Activated naive CD4-positive, alpha-beta T cell treated with anti-CD3 and anti-CD28 coated beads for 36 hours (primary cell): ENCODE results near the gene PLA2G12A. TPM values are rescaled to one million over a fixed set of nuclear protein-coding genes. Genes with fewer than 3 reads are reported as not detected.

ENCODE experiments used
- CTCF ChIA-PET: fragments of 350-600 bp; sonication (Branson Sonifier 250); formaldehyde crosslinking; loops from one replicate; lab custom pipeline; 2021; ENCODE audit warnings: antibody characterized with exemption; lab: Charles Lee
- DNase-seq: peaks from one replicate; pipeline ENCODE4 v3.0.0-alpha.2; 2020
- H3K27ac Mint-ChIP-seq: one replicate; pipeline ENCODE4 v1.8.0; 2021; ENCODE audit warnings: mild to moderate bottlenecking, mixed read lengths
- H3K27me3 Mint-ChIP-seq: one replicate; pipeline ENCODE4 v1.8.0; 2021; ENCODE audit warnings: low read depth, mixed read lengths
- H3K36me3 Mint-ChIP-seq: one replicate; pipeline ENCODE4 v1.8.0; 2021; ENCODE audit warnings: low read depth, mixed read lengths
- H3K4me1 Mint-ChIP-seq: one replicate; pipeline ENCODE4 v1.8.0; 2021; ENCODE audit warnings: low read depth, mixed read lengths
- H3K4me3 Mint-ChIP-seq: one replicate; pipeline ENCODE4 v1.8.0; 2021; ENCODE audit warnings: mild to moderate bottlenecking, moderate library complexity, mixed read lengths
- H3K9me3 Mint-ChIP-seq: one replicate; pipeline ENCODE4 v1.8.0; 2021; ENCODE audit warnings: mixed read lengths
- intact Hi-C: fragments of 100-400 bp; cut with micrococcal nuclease; formaldehyde crosslinking; loops from one replicate; pipeline ENCODE4 v1.15.1; 2023
- total RNA-seq, 2 experiments: library from RNA; stranded (reverse); gene quantifications; one replicate each; pipeline ENCODE4 v1.2.3, GENCODE V29; 2021

The PLA2G12A gene
- total RNA-seq, 2 experiments from 2014 or later, result 22.8 to 24.3 TPM

- DNase-seq, result no peak
- H3K9me3 Mint-ChIP-seq, result no peaks in the 10 kb centered on the region
- peaks cover 11% of the 10 kb centered on the region for H3K4me1 Mint-ChIP-seq
- no peaks in the 10 kb centered on the region for H3K27me3 Mint-ChIP-seq
- CTCF ChIA-PET, result no interaction called here
- H3K36me3 Mint-ChIP-seq, result peaks cover 16% of the 10 kb centered on the region
- no peak overlapping the region for H3K27ac Mint-ChIP-seq
- H3K4me3 Mint-ChIP-seq, result no peak overlapping the region
- intact Hi-C loops, result no loop called here
Observed at GRCh38 chr4:109721033-109721432, 8.8 kb downstream of the PLA2G12A start.

- Mint-ChIP-seq H3K27me3 (no peaks in the 10 kb centered on the region), H3K4me3 (no peak overlapping the region), H3K36me3 (peaks cover 14% of the 10 kb centered on the region), H3K4me1 (peaks cover 8% of the 10 kb centered on the region), H3K27ac (no peak overlapping the region), H3K9me3 (no peaks in the 10 kb centered on the region)
- CTCF ChIA-PET, result no interaction called here
- DNase-seq, result no peak
- intact Hi-C loops, result no loop called here
Observed at GRCh38 chr4:109719604-109720003, 10.3 kb downstream of the PLA2G12A start.

GRCh38 chr4:109718759-109719158 is 11.1 kb downstream of the PLA2G12A start:
- peaks cover 8% of the 10 kb centered on the region for H3K4me1 Mint-ChIP-seq
- no peaks in the 10 kb centered on the region for H3K9me3 Mint-ChIP-seq
- intact Hi-C loops, result no loop called here
- DNase-seq, result no peak
- H3K36me3 Mint-ChIP-seq, result peaks cover 17% of the 10 kb centered on the region
- no peaks in the 10 kb centered on the region for H3K27me3 Mint-ChIP-seq
- H3K27ac Mint-ChIP-seq, result no peak overlapping the region
- CTCF ChIA-PET, result no interaction called here
- no peak overlapping the region for H3K4me3 Mint-ChIP-seq

GRCh38 chr4:109713500-109713899 is 16.4 kb downstream of the PLA2G12A start:
- no peaks in the 10 kb centered on the region for H3K4me1 Mint-ChIP-seq
- CTCF ChIA-PET, result interaction anchor here (0.6 kb wide), 1 partner anchor 21 kb away, joined by 3 read pairs; no protein-coding TSS in a partner anchor
- no peaks in the 10 kb centered on the region for H3K9me3 Mint-ChIP-seq
- H3K27ac Mint-ChIP-seq, result no peak overlapping the region
- no peaks in the 10 kb centered on the region for H3K27me3 Mint-ChIP-seq
- DNase-seq, result no peak
- H3K4me3 Mint-ChIP-seq, result no peak overlapping the region
- H3K36me3 Mint-ChIP-seq, result peaks cover 17% of the 10 kb centered on the region
- intact Hi-C loops, result no loop called here

GRCh38 chr4:109708990-109709389 is 20.9 kb downstream of the PLA2G12A start:
- peaks cover 4% of the 10 kb centered on the region for H3K36me3 Mint-ChIP-seq
- intact Hi-C loops, result loop anchor here (10.0 kb wide), 1 partner anchor 486 kb away; the partner anchor contains the start of gene ELOVL6
- CTCF ChIA-PET, result no interaction called here
- H3K4me1 Mint-ChIP-seq, result peaks cover 2% of the 10 kb centered on the region
- H3K9me3 Mint-ChIP-seq, result no peaks in the 10 kb centered on the region
- DNase-seq, result no peak
- no peak overlapping the region for H3K4me3 Mint-ChIP-seq
- no peak overlapping the region for H3K27ac Mint-ChIP-seq
- H3K27me3 Mint-ChIP-seq, result no peaks in the 10 kb centered on the region

GRCh38 chr4:109708435-109708834 is 21.4 kb downstream of the PLA2G12A start:
- peaks cover 4% of the 10 kb centered on the region for H3K36me3 Mint-ChIP-seq
- peaks cover 5% of the 10 kb centered on the region for H3K4me1 Mint-ChIP-seq
- CTCF ChIA-PET, result no interaction called here
- H3K27me3 Mint-ChIP-seq, result no peaks in the 10 kb centered on the region
- DNase-seq, result no peak
- H3K9me3 Mint-ChIP-seq, result no peaks in the 10 kb centered on the region
- no peak overlapping the region for H3K4me3 Mint-ChIP-seq
- H3K27ac Mint-ChIP-seq, result no peak overlapping the region
- intact Hi-C loops, result loop anchor here (10.0 kb wide), 1 partner anchor 486 kb away; the partner anchor contains the start of gene ELOVL6

GRCh38 chr4:109703664-109704361 is 26.1 kb downstream of the PLA2G12A start:
- intact Hi-C loops, result loop anchor here (1.0 to 10.0 kb wide), 7 partner anchors 25 to 491 kb away; partner anchors contain the start of genes ELOVL6, GAR1 and SEC24B
- peak overlapping the region; percentile 81 for H3K27ac Mint-ChIP-seq
- H3K27me3 Mint-ChIP-seq, result no peaks in the 10 kb centered on the region
- CTCF ChIA-PET, result interaction anchor here (0.5 to 2.9 kb wide), 11 partner anchors 9 to 270 kb away, joined by 3 to 11 read pairs (median 3); partner anchors contain the start of genes PLA2G12A and SEC24B
- no peaks in the 10 kb centered on the region for H3K36me3 Mint-ChIP-seq
- DNase-seq, result no peak
- H3K4me3 Mint-ChIP-seq, result peak overlapping the region; percentile 86
- peaks cover 27% of the 10 kb centered on the region for H3K4me1 Mint-ChIP-seq
- no peaks in the 10 kb centered on the region for H3K9me3 Mint-ChIP-seq

GRCh38 chr4:109702950-109703663 is 26.8 kb downstream of the PLA2G12A start, which contains the start of gene CASP6:
TSS of gene CASP6 (minus strand) at chr4:109703445. CDS start at chr4:109703395, 50 bp downstream.
- peak within 1 kb of the TSS; percentile 86 for H3K4me3 Mint-ChIP-seq
- intact Hi-C loops, result loop anchor here (1.0 to 10.0 kb wide), 9 partner anchors 26 to 730 kb away; partner anchors contain the start of genes ELOVL6, GAR1 and SEC24B
- CTCF ChIA-PET, result interaction anchor here (0.5 to 2.9 kb wide), 10 partner anchors 8 to 270 kb away, joined by 3 to 11 read pairs (median 3); partner anchors contain the start of genes PLA2G12A and SEC24B
- DNase-seq, result peak; percentile 76
- H3K4me1 Mint-ChIP-seq, result peaks cover 28% of the 10 kb centered on the region
- peak within 1 kb of the TSS; percentile 82 for H3K27ac Mint-ChIP-seq
- H3K36me3 Mint-ChIP-seq, result no peaks in the 10 kb centered on the region
- H3K9me3 Mint-ChIP-seq, result no peaks in the 10 kb centered on the region
- no peaks in the 10 kb centered on the region for H3K27me3 Mint-ChIP-seq

GRCh38 chr4:109701566-109702410 is 28.1 kb downstream of the PLA2G12A start:
- peaks cover 8% of the 10 kb centered on the region for H3K36me3 Mint-ChIP-seq
- no peak for DNase-seq

GRCh38 chr4:109699553-109700225 is 30.2 kb downstream of the PLA2G12A start:
- CTCF ChIA-PET, result interaction anchor here (0.6 to 2.9 kb wide), 3 partner anchors 9 to 128 kb away, joined by 3 to 9 read pairs (median 5); no protein-coding TSS in a partner anchor
- Mint-ChIP-seq H3K27me3 (no peaks in the 10 kb centered on the region), H3K9me3 (no peaks in the 10 kb centered on the region), H3K36me3 (peaks cover 8% of the 10 kb centered on the region), H3K4me3 (no peak overlapping the region), H3K4me1 (peaks cover 36% of the 10 kb centered on the region), H3K27ac (no peak overlapping the region)
- intact Hi-C loops, result loop anchor here (10.0 kb wide), 1 partner anchor 495 kb away; the partner anchor contains the start of gene ELOVL6
- DNase-seq, result no peak

More at GRCh38 chr4:109701566-109702410, 28.1 kb downstream of the PLA2G12A start:
- H3K27ac Mint-ChIP-seq, result peak overlapping the region; percentile 82
- H3K4me1 Mint-ChIP-seq, result peaks cover 34% of the 10 kb centered on the region
- H3K4me3 Mint-ChIP-seq, result peak overlapping the region; percentile 86
- CTCF ChIA-PET, result interaction anchor here (0.7 to 2.9 kb wide), 8 partner anchors 11 to 243 kb away, joined by 3 to 9 read pairs (median 6); no protein-coding TSS in a partner anchor
- no peaks in the 10 kb centered on the region for H3K27me3 Mint-ChIP-seq
- intact Hi-C loops, result loop anchor here (1.0 to 10.0 kb wide), 5 partner anchors 53 to 728 kb away; partner anchors contain the start of gene ELOVL6
- H3K9me3 Mint-ChIP-seq, result no peaks in the 10 kb centered on the region

- peaks cover 13% of the 10 kb centered on the region for H3K36me3 Mint-ChIP-seq
- H3K4me3 Mint-ChIP-seq, result no peak overlapping the region
- CTCF ChIA-PET, result interaction anchor here (1.3 kb wide), 1 partner anchor 13 kb away, joined by 3 read pairs; no protein-coding TSS in a partner anchor
Observed at GRCh38 chr4:109698656-109699055, 31.2 kb downstream of the PLA2G12A start.

More at GRCh38 chr4:109698656-109699055, 31.2 kb downstream of the PLA2G12A start:
- H3K9me3 Mint-ChIP-seq, result no peaks in the 10 kb centered on the region
- no peak for DNase-seq
- peaks cover 31% of the 10 kb centered on the region for H3K4me1 Mint-ChIP-seq
- intact Hi-C loops, result no loop called here
- no peaks in the 10 kb centered on the region for H3K27me3 Mint-ChIP-seq
- no peak overlapping the region for H3K27ac Mint-ChIP-seq
